ENCODE results near the gene TAB2. TPM values are rescaled to one million over a fixed set of nuclear protein-coding genes. Genes with fewer than 3 reads are reported as not detected.

TAB2 gene
- total and polyA plus RNA-seq, 2 experiments from 2014 or later: 19.8 to 59.2 TPM

DNA sequence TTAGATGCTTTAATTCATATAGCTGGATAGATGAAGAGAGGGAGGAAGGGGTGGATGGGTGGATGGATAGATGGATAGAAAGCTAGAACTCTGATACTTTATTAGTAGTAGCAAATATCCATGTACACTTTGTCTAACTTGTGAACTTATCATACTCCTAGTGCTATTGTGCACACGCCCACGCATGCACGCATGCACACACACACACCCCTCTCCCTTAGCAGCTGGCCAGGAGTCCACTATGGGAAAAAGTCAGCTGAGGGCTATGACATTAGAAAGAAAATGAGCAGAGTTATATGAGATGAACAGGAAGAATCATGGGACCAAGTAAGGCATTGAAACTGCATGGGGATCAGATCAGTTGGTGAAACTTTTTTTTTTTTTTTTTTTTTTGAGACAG, 28.6 kb downstream of the TAB2 start:
- TF ChIP-seq JUNB (IDR thresholded peaks at IDR 0.05; ENCODE audit: unreplicated experiment) (no peak), EZH2phosphoT487 (IDR thresholded peaks at IDR 0.05; ENCODE audit: unreplicated experiment) (no peak), ZNF331 (CRISPR knock-in tag; IDR thresholded peaks at IDR 0.05; ENCODE audit: low read depth) (no peak), NANOG (IDR thresholded peaks at IDR 0.05; ENCODE audit: borderline replicate concordance) (no peak), STAT1 (IDR thresholded peaks at IDR 0.05; ENCODE audit: unreplicated experiment) (no peak), POLR2AphosphoS5 (IDR thresholded peaks at IDR 0.05; ENCODE audit: low read depth) (no peak), ZNF114 (CRISPR knock-in tag; IDR thresholded peaks at IDR 0.05) (no peak), EZH2 (IDR thresholded peaks at IDR 0.05; ENCODE audit: low read depth, unreplicated experiment) (no peak), CREB1 (CRISPR knock-in tag; IDR thresholded peaks at IDR 0.05; ENCODE audit: low read depth) (no peak)
- TF ChIP-seq, protein P1, sequence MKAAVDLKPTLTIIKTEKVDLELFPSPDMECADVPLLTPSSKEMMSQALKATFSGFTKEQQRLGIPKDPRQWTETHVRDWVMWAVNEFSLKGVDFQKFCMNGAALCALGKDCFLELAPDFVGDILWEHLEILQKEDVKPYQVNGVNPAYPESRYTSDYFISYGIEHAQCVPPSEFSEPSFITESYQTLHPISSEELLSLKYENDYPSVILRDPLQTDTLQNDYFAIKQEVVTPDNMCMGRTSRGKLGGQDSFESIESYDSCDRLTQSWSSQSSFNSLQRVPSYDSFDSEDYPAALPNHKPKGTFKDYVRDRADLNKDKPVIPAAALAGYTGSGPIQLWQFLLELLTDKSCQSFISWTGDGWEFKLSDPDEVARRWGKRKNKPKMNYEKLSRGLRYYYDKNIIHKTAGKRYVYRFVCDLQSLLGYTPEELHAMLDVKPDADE (IDR thresholded peaks at IDR 0.05): no peak
- TF ChIP-seq, protein P2, sequence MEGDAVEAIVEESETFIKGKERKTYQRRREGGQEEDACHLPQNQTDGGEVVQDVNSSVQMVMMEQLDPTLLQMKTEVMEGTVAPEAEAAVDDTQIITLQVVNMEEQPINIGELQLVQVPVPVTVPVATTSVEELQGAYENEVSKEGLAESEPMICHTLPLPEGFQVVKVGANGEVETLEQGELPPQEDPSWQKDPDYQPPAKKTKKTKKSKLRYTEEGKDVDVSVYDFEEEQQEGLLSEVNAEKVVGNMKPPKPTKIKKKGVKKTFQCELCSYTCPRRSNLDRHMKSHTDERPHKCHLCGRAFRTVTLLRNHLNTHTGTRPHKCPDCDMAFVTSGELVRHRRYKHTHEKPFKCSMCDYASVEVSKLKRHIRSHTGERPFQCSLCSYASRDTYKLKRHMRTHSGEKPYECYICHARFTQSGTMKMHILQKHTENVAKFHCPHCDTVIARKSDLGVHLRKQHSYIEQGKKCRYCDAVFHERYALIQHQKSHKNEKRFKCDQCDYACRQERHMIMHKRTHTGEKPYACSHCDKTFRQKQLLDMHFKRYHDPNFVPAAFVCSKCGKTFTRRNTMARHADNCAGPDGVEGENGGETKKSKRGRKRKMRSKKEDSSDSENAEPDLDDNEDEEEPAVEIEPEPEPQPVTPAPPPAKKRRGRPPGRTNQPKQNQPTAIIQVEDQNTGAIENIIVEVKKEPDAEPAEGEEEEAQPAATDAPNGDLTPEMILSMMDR (conservative IDR thresholded peaks at IDR 0.05; ENCODE audit: low read depth in 2 of 2): no peak
- TF ChIP-seq, protein P3, sequence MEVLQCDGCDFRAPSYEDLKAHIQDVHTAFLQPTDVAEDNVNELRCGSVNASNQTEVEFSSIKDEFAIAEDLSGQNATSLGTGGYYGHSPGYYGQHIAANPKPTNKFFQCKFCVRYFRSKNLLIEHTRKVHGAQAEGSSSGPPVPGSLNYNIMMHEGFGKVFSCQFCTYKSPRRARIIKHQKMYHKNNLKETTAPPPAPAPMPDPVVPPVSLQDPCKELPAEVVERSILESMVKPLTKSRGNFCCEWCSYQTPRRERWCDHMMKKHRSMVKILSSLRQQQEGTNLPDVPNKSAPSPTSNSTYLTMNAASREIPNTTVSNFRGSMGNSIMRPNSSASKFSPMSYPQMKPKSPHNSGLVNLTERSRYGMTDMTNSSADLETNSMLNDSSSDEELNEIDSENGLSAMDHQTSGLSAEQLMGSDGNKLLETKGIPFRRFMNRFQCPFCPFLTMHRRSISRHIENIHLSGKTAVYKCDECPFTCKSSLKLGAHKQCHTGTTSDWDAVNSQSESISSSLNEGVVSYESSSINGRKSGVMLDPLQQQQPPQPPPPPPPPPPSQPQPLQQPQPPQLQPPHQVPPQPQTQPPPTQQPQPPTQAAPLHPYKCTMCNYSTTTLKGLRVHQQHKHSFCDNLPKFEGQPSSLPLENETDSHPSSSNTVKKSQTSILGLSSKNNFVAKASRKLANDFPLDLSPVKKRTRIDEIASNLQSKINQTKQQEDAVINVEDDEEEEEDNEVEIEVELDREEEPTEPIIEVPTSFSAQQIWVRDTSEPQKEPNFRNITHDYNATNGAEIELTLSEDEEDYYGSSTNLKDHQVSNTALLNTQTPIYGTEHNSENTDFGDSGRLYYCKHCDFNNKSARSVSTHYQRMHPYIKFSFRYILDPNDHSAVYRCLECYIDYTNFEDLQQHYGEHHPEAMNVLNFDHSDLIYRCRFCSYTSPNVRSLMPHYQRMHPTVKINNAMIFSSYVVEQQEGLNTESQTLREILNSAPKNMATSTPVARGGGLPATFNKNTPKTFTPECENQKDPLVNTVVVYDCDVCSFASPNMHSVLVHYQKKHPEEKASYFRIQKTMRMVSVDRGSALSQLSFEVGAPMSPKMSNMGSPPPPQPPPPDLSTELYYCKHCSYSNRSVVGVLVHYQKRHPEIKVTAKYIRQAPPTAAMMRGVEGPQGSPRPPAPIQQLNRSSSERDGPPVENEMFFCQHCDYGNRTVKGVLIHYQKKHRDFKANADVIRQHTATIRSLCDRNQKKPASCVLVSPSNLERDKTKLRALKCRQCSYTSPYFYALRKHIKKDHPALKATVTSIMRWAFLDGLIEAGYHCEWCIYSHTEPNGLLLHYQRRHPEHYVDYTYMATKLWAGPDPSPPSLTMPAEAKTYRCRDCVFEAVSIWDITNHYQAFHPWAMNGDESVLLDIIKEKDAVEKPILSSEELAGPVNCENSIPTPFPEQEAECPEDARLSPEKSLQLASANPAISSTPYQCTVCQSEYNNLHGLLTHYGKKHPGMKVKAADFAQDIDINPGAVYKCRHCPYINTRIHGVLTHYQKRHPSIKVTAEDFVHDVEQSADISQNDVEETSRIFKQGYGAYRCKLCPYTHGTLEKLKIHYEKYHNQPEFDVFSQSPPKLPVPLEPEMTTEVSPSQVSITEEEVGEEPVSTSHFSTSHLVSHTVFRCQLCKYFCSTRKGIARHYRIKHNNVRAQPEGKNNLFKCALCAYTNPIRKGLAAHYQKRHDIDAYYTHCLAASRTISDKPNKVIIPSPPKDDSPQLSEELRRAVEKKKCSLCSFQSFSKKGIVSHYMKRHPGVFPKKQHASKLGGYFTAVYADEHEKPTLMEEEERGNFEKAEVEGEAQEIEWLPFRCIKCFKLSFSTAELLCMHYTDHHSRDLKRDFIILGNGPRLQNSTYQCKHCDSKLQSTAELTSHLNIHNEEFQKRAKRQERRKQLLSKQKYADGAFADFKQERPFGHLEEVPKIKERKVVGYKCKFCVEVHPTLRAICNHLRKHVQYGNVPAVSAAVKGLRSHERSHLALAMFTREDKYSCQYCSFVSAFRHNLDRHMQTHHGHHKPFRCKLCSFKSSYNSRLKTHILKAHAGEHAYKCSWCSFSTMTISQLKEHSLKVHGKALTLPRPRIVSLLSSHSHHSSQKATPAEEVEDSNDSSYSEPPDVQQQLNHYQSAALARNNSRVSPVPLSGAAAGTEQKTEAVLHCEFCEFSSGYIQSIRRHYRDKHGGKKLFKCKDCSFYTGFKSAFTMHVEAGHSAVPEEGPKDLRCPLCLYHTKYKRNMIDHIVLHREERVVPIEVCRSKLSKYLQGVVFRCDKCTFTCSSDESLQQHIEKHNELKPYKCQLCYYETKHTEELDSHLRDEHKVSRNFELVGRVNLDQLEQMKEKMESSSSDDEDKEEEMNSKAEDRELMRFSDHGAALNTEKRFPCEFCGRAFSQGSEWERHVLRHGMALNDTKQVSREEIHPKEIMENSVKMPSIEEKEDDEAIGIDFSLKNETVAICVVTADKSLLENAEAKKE (CRISPR knock-in tag; IDR thresholded peaks at IDR 0.05): no peak
- TF ChIP-seq, protein P4, sequence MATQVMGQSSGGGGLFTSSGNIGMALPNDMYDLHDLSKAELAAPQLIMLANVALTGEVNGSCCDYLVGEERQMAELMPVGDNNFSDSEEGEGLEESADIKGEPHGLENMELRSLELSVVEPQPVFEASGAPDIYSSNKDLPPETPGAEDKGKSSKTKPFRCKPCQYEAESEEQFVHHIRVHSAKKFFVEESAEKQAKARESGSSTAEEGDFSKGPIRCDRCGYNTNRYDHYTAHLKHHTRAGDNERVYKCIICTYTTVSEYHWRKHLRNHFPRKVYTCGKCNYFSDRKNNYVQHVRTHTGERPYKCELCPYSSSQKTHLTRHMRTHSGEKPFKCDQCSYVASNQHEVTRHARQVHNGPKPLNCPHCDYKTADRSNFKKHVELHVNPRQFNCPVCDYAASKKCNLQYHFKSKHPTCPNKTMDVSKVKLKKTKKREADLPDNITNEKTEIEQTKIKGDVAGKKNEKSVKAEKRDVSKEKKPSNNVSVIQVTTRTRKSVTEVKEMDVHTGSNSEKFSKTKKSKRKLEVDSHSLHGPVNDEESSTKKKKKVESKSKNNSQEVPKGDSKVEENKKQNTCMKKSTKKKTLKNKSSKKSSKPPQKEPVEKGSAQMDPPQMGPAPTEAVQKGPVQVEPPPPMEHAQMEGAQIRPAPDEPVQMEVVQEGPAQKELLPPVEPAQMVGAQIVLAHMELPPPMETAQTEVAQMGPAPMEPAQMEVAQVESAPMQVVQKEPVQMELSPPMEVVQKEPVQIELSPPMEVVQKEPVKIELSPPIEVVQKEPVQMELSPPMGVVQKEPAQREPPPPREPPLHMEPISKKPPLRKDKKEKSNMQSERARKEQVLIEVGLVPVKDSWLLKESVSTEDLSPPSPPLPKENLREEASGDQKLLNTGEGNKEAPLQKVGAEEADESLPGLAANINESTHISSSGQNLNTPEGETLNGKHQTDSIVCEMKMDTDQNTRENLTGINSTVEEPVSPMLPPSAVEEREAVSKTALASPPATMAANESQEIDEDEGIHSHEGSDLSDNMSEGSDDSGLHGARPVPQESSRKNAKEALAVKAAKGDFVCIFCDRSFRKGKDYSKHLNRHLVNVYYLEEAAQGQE (IDR thresholded peaks at IDR 0.05; ENCODE audit: unreplicated experiment): no peak
- no peaks in the 10 kb centered on the region for H3K27me3 Mint-ChIP-seq (ENCODE audit: insufficient read depth, low read depth, poor library complexity)
- Histone ChIP-seq H3K4me2 (no peak overlapping the region), H2AFZ (no peak overlapping the region), H3K4me1 (ENCODE audit: insufficient read depth) (no peaks in the 10 kb centered on the region), H3K9me2 (ENCODE audit: insufficient read depth) (no peaks in the 10 kb centered on the region), H3K27me3 (ENCODE audit: insufficient read depth) (no peaks in the 10 kb centered on the region), H4K20me1 (replicated peaks; ENCODE audit: insufficient read depth) (peaks cover 29% of the 10 kb centered on the region), H3K27ac (ENCODE audit: low read depth) (no peak overlapping the region), H3K4me3 (no peak overlapping the region), H3F3A (replicated peaks; ENCODE audit: low read depth) (no peaks in the 10 kb centered on the region), H3K79me2 (replicated peaks; ENCODE audit: insufficient read depth) (peaks cover 100% of the 10 kb centered on the region), H3K36me3 (ENCODE audit: insufficient read depth) (no peaks in the 10 kb centered on the region)
- no peak for ATAC-seq
- H3K36me3 Mint-ChIP-seq (ENCODE audit: low read depth): no peaks in the 10 kb centered on the region; the same call in 2 of the 3 replicates
- no peak overlapping the region for H3K27ac Mint-ChIP-seq
- H3K4me1 Mint-ChIP-seq: peaks cover 19% of the 10 kb centered on the region
- no peak overlapping the region for H3K4me3 Mint-ChIP-seq
- no peak for DNase-seq (ENCODE audit: low spot score)
- H3K9me3 Mint-ChIP-seq: no peaks in the 10 kb centered on the region
